Measurements from ENCODE around the gene NHLRC2. TPM values are rescaled to one million over a fixed set of nuclear protein-coding genes. Genes with fewer than 3 reads are reported as not detected.

Gene NHLRC2
- total and polyA plus RNA-seq, 2 of the 13 experiments (the other 11 are each of a cell fraction or from before 2014, with no cell fraction given), result 7.6 to 12.7 TPM

GRCh38 chr10:113950268-113950667 lies 95.8 kb downstream of the NHLRC2 start:
- in situ Hi-C loops (cut with HindIII; ENCODE audit: extremely low pct_ligation_motif_present, low pct_unique_long_range_greater_than_20kb) (no loop called here), intact Hi-C loops (cut with micrococcal nuclease; ENCODE audit: unreplicated experiment) (no loop called here)
- no peak overlapping the region for H3K4me3 ChIP-seq (replicated peaks in 1 of 3; ENCODE audit: insufficient read depth in 1 of 3, low read depth in 2 of 3, low read length in 3 of 3)
- peaks cover 9% of the 10 kb centered on the region for H3K4me1 ChIP-seq (ENCODE audit: insufficient read depth, low read length)
- H3K9me3 ChIP-seq (ENCODE audit: low read length), result no peaks in the 10 kb centered on the region
- H3K27me3 ChIP-seq (ENCODE audit: control insufficient read depth in 1 of 2, insufficient read depth in 2 of 2, low read length in 2 of 2), result no peaks in the 10 kb centered on the region
- H3K79me2 ChIP-seq (ENCODE audit: insufficient read depth, low read length), result no peaks in the 10 kb centered on the region
- no peak overlapping the region for H3K27ac ChIP-seq (ENCODE audit: extremely low read length, insufficient read depth, low read length)
- no TSS peak for BruUV-seq (replicated peaks)
- CTCF ChIA-PET (ENCODE audit: low intra/inter-chr PET ratio, low total read pairs), result no interaction called here
- no peaks in the 10 kb centered on the region for H3K36me3 ChIP-seq (replicated peaks in 1 of 2; ENCODE audit: control insufficient read depth in 1 of 2, insufficient read depth in 2 of 2, low read length in 2 of 2)
- H4K20me1 ChIP-seq (ENCODE audit: insufficient read depth, low read length), result no peaks in the 10 kb centered on the region
- DNase-seq (ENCODE audit: low spot score) (no peak), ATAC-seq (no peak), FAIRE-seq (no peak)
- TF ChIP-seq RORA (CRISPR knock-in tag; IDR thresholded peaks at IDR 0.05) (no peak), ZZZ3 (CRISPR knock-in tag; IDR thresholded peaks at IDR 0.05; ENCODE audit: borderline replicate concordance) (no peak), FOSL2 (CRISPR knock-in tag; IDR thresholded peaks at IDR 0.05) (no peak), BCLAF1 (IDR thresholded peaks at IDR 0.05) (no peak), PATZ1 (CRISPR knock-in tag; IDR thresholded peaks at IDR 0.05) (no peak), IKZF1 (IDR thresholded peaks at IDR 0.05) (no peak), ZNF30 (CRISPR knock-in tag; IDR thresholded peaks at IDR 0.05) (no peak)
- TF ChIP-seq, protein P1, sequence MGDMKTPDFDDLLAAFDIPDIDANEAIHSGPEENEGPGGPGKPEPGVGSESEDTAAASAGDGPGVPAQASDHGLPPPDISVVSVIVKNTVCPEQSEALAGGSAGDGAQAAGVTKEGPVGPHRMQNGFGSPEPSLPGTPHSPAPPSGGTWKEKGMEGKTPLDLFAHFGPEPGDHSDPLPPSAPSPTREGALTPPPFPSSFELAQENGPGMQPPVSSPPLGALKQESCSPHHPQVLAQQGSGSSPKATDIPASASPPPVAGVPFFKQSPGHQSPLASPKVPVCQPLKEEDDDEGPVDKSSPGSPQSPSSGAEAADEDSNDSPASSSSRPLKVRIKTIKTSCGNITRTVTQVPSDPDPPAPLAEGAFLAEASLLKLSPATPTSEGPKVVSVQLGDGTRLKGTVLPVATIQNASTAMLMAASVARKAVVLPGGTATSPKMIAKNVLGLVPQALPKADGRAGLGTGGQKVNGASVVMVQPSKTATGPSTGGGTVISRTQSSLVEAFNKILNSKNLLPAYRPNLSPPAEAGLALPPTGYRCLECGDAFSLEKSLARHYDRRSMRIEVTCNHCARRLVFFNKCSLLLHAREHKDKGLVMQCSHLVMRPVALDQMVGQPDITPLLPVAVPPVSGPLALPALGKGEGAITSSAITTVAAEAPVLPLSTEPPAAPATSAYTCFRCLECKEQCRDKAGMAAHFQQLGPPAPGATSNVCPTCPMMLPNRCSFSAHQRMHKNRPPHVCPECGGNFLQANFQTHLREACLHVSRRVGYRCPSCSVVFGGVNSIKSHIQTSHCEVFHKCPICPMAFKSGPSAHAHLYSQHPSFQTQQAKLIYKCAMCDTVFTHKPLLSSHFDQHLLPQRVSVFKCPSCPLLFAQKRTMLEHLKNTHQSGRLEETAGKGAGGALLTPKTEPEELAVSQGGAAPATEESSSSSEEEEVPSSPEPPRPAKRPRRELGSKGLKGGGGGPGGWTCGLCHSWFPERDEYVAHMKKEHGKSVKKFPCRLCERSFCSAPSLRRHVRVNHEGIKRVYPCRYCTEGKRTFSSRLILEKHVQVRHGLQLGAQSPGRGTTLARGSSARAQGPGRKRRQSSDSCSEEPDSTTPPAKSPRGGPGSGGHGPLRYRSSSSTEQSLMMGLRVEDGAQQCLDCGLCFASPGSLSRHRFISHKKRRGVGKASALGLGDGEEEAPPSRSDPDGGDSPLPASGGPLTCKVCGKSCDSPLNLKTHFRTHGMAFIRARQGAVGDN (CRISPR knock-in tag; IDR thresholded peaks at IDR 0.05), result no peak
- no peak overlapping the region for H3K4me2 ChIP-seq (ENCODE audit: low read depth, low read length)
- POLR2A ChIA-PET, result no interaction called here
- no peak overlapping the region for H3K9ac ChIP-seq (ENCODE audit: insufficient read depth, low read depth, low read length)
- H2AFZ ChIP-seq (ENCODE audit: low read length), result no peak overlapping the region
